Femur (tissue), 1 donor: ENCODE results near the gene FITM2.
"Not testable (repeated sequence)": the region's sequence is repeated elsewhere in the genome, so short reads cannot be mapped to it uniquely, and the experiment has no call there.

ENCODE experiments used
- DNase-seq: peaks from one replicate; pipeline ENCODE4 v3.0.0-alpha.2; 2017

FITM2 gene, protein sequence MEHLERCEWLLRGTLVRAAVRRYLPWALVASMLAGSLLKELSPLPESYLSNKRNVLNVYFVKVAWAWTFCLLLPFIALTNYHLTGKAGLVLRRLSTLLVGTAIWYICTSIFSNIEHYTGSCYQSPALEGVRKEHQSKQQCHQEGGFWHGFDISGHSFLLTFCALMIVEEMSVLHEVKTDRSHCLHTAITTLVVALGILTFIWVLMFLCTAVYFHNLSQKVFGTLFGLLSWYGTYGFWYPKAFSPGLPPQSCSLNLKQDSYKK

DNA sequence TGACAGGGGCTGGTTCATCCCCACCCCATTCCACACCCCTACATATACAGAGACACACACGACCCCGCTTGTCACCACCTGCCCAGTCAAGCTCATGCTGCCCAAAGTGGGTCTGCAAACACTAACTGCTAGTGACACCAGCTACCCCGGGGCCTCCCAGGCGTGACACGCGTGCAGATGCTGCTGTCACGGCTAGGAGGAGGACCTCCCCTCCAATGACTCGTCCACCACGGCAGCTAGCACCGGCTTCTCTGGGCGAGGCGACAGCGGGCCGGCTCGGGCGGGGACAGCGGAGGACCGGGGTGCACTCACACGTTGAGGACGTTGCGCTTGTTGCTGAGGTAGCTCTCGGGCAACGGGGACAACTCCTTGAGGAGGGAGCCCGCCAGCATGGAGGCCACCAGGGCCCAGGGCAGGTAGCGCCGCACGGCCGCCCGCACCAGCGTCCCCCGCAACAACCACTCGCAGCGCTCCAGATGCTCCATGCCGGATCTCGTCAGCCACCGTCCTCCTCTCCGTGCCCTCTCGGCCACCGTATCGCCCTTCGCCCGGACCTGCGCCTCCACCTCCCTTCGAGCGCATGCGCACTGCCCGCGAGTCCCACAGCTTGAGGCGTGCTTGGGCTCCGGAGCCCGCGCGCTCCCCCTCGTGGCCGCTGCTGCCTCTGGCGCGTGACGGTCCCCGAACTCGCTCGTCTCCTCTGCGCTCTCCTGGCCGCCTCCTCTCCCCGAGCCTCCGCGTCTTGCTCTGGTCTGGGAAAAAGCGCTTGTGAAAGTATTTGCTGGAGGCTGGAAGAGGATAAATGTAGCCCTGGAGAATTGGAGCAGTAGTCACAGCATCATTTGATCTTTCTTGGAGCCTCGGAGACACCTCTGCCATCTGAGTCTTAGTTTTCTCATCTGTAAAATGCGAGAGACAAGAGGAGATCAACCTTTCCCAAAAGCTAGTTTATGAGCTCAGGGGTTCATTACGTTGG, at the start of gene FITM2:
Gene FITM2, minus strand, starts transcription at position 539 of the 976 bp plus-strand sequence. Its CDS starts 54 bp downstream, at position 485.
- DNase-seq = peak; percentile 99

DNA sequence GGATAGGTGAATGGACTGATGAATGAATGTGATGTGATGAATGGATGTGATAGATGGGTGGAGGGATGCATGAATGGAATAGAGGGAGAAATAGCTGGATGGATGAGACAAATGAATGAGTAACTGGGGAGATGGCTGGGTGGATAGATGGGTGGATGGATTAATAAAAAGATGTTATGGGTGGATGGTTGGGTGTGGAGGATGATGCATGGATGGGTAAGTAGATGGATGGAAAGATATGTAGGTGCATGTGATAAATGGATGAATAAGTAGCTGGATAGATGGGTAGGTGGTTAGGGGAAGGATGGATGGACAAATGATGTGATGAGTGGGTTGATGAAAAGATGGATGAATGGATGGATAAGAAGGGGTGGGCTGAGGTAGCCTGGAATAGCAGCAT, 49.2 kb upstream of the FITM2 start:
- DNase-seq = no peak

DNA sequence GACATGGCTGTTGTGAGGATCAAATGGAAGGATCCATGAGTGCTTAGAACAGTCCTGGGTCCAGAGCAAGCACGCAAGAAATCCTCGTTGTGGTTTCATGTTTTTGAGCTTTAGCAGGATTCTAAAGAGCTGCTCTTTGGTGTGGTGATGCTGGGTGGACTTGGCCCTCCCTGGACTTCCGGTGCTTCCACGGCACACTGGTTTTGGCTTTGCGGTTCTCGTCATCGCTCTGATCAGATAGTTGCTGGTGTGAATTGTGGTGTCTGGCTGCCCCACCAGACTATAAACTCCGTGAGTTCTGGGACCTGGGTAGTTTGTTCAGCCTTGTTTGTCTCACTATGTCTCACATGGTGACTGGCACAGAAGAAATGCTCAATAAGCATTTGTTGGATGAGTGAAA, 47.8 kb upstream of the FITM2 start:
- no peak for DNase-seq

DNA sequence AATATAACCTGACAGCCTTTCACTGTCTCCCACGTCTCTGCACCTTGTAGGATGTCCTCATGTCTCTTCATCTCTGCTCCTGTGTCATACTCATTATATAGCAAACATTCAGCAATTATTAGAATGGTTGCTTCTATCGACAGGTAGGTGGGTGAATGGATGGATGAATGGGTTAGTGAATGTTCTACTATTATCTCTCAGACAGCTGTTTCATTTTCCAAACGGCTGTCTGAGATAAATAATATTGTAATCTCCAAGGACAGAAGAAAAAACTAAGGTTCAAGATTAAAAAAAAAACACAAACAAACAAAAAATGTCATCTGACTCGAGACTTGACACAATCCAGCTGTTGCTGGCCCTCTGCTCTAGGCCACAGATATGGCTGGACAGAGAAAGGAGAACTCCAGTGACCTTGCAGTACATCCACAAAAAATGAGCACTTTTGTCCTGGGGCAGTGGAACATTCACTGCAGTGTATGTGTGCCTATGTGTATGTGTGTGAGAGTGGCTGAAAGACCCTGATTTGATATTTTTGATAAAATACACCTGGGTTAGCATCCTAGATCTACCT, 46.6 kb upstream of the FITM2 start:
- no peak for DNase-seq

DNA sequence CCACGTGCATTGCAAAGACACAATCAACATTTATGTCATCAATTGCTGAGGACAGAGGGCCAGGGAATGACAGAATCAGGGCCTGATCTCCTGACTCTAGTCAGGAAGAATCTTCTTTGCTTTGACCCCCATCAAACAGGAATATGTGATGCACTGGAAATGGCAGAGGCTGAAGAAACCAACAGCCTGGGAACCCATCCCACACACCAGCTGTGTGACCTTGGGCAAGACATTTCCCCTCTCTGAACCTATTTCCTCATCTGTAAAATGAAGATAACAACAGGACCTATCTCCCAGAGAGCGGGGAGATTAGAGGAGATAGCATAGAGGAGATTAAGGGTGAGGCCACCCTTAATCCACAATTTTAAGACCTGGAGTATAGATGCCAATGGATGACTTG, 46.0 kb upstream of the FITM2 start:
- no peak for DNase-seq

DNA sequence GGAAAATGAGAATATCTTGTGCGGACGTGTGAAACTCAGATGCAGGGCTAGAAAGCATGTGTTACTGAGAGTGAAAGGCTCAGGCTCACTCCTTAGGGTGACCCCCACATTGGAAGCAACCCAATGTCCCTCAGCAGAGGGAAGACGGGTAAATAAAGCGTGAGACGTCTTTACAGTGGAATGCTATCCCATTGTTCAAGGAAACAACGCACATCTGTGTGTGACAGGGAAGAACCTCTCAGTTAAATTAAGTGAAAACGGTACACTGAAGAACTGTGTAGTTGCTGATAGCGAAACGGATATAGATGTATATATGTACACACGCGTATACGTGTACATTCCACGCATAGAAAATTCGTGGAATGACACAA, 45.3 kb upstream of the FITM2 start:
- DNase-seq = no peak

DNA sequence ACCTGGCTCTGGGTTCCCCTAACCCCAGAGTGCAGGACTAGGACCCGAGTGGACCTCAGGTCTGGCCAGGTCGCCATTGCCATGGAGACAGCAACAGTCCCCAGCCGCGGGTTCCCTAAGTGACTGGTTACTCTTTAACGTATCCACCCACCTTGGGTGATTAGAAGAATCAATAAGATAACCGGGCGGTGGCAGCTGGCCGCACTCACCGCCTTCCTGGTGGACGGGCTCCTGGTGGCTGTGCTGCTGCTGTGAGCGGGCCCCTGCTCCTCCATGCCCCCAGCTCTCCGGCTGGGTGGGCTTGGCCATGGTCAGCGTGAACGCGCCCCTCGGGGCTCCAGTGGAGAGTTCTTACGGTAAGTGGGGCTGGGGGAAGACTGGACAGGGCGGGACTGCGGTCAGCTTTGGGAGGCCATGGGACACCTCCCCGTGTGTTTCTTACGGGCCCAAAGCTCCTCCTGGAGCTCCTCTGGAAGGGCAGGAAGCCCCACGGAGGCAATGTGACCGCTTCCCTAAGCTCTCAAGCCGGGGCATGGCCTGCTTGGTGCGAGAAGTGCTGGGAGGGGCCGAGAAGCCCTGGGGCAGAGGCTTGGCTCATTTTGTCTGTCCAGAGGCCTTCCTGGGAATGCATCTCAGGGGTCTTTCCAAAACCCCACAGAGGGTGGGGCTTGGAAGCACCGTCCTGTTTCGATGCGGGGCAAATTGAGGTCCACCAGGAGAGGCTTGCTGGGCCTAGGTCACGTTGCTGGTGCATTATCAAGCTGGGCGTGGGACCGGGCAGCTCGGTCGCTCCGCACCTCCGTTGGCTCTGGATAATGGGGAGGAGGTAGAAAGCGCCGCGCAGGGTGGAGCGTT, 44.7 kb upstream of the FITM2 start, which contains the start of gene HNF4A:
Gene HNF4A, plus strand, starts transcription at position 202 of the 855 bp plus-strand sequence. Its CDS starts 106 bp downstream, at position 308.
- DNase-seq = no peak

DNA sequence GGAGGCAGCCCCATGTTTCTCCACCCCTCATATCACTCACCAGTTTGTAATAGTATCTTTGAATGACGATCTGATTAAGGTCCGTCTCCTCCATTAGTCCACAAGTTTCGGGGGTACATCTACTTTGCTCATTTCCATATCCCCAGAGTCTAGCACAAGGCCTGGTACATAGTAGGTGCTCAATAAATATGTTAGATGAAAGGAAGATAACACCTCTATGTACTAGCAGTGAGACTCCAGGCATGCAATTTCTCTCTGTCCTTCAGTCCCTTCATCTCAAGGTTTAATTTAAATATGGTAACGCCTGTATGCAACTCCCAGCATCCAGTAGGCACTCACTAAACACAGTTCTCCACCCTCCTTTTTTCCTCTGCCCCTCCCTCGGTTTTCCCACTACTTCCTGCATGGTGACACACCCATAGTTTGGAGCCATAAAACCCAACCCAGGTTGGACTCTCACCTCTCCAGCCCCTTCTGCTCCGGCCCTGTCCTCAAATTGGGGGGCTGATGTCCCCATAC, 44.0 kb upstream of the FITM2 start:
- no peak for DNase-seq

DNA sequence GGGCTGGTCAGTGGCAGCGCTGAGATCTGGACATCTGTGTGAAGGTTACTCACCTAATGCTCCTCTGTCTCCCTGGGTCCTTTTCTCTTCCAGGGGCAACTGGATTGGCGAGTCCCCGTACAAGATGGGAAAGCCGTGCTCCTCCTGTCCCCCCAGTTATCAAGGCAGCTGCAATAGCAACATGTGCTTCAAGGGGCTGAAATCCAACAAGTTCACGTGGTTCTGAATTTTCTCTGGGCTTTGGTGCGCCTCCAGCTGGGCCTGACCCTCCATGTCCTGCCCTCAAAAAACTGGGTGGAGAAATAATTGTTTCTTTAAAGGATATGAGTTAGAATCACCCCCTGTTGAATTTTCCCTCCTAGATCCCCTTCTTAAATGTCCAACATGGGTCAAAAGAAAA, 39.6 kb upstream of the FITM2 start:
- no peak for DNase-seq

DNA sequence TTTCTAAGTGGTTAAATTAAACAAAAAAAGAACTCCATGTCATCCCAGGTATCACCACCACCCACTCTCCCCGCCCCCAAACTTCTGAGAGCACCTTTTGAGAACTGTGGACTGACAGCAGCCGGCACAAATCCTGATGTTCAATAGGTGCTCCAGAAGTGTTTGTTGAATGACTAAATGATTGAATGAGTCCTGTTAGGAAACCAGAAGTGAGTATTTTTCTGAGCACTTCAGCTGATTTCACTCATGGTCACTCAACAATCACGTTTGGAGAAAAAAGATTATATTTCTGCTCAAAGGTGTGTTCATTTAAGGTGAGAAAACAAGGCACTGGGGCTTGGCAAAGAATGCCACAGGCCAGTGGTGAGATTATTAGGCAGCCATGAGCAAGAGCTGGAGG, 38.3 kb upstream of the FITM2 start:
- no peak for DNase-seq

DNA sequence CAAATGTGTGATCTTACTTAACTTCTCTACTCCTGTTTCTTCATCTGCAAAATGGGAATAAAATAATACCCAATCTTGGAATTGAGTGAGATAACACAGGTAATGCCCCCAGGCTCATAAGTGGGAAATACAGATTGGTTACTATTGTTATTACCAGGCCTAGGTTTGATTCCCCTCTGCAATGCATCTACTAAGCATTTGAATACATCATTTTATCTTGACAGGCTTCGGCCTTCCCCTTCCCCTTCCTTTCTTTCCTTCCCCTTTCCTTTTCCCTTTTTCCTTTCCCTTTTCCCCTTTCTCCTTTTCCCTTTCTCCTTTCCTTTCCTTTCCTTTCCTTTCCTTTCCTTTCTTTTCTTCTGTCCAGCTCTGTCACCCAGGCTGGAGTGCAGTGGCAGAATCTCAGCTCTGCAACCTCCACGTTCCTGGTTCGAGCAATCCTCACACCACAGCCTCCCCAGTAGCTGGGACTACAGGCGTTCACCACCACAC, 37.2 kb upstream of the FITM2 start:
- no peak for DNase-seq

DNA sequence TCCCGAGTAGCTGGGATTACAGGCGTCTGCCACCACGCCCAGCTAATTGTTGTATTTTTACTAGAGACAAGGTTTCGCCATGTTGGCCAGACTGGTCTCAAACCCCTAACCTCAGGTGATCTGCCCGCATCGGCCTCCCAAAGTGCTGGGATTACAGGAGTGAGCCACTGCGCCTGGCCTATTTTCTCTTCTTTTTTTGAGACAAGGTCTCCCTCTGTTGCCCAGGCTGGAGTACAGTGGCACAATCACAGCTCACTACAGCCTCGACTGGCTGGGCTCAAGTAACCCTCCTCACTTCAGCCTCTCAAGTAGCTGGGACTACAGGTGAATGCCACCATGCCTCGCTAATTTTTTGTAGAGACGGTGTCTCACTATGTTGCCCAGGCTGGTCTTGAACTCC, 34.9 kb upstream of the FITM2 start:
- not testable (repeated sequence) for DNase-seq

DNA sequence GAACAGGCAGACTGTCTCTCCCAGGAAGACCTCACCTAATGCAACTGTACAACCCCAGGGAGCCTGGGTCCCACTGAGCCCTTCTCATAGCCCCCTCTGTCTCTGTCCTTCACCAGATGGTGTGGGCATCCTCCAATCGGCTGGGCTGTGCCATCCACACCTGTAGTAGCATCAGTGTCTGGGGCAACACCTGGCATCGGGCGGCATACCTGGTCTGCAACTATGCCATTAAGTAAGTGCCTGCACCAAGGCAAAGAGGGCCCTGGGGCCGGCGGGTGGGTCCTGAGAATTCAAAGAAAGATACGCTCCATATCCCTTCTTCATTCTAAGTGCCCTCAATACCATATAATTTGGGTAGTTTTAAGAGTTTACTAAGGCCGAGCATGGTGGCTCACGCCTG, 34.1 kb upstream of the FITM2 start:
- DNase-seq = no peak

DNA sequence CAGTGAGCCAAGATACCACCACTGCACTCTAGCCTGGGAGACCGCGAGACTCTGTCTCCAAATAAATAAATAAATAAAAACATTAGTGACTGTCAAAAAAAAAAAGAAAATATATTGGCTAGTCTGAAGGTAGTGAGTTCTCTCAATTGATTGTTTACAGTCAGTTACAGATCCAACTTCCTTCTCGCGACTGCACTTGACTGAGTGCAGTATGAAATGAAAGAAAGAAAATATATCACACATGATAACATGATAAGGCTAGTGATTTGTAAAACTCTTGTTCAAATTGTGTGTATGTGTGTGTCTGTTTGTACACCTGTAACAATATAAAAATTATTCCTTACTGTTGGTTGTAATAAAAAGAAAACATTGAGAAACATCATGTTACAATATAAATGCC, 33.7 kb upstream of the FITM2 start:
- DNase-seq = no peak

DNA sequence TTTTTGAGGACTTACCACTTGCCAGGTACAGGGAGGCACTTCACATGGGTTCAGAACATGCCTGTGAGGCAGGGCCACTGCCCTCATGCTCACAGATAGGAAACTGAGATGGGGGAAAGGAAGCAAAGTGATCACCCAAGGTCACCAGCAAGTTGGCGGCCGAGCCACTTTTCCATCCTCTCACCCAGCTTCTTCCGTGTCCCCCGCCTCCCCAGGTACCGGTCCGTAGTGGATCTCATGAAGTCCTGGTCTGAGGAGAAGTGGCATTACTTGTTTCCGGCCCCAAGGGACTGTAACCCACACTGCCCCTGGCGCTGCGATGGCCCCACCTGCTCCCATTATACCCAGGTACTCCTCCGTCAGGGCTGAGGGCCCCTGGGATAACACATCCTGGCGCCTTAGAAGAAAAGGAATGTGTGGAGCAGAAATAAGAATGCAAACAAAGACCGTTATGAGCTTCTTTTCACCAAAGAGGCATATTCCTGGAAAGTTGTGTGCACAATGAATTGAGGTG, 32.2 kb upstream of the FITM2 start:
- no peak for DNase-seq

DNA sequence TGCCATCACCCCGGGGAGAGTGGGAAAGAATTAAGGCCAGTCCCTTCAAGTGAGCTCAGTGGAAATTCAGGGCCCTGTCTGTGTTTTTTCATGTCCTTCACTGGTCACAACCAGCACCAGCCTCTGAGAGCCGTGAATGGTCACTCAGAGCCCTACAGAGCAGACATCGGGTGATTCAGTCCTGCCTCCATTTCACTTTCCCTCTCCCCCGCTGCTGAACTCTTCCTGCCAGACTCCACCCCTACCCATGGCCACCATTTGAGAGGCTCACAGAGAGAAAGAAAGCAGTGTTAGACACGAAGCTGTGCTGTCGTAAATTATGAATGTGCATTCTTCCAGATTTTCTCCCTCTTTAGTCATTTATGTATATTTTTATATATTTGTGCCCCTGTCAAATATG, 31.2 kb upstream of the FITM2 start:
- no peak for DNase-seq

DNA sequence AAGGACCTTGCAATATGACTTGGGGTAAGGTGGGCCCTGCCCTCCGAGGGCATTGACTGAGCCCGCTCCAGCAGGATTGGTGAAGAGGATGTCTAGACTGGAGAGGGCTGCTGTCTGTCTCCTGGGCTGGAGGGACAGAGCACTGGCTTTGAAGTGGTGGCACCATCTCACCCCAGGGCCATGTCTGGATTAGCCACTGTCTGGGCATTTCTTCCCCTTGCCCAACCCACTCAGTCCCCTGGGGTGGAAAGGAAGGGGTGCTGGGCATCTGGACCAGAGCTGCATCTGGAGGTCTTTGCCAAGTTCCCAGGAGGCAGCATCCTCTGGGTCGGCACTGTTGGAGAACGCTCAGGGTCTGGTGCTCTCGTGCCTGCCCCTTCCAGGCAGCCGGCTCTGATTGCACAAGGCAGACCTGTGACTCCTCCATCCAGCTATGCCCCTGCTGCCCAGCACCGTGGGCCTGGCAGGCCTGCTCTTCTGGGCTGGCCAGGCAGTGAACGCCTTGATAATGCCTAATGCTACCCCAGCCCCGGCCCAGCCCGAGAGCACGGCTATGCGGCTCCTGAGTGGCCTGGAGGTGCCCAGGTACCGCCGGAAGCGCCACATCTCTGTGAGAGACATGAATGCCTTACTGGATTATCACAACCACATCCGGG, 25.9 kb upstream of the FITM2 start, which contains the start of gene R3HDML:
Gene R3HDML, plus strand, starts transcription at position 319 of the 656 bp plus-strand sequence. Its CDS starts 115 bp downstream, at position 434.
- DNase-seq = no peak

DNA sequence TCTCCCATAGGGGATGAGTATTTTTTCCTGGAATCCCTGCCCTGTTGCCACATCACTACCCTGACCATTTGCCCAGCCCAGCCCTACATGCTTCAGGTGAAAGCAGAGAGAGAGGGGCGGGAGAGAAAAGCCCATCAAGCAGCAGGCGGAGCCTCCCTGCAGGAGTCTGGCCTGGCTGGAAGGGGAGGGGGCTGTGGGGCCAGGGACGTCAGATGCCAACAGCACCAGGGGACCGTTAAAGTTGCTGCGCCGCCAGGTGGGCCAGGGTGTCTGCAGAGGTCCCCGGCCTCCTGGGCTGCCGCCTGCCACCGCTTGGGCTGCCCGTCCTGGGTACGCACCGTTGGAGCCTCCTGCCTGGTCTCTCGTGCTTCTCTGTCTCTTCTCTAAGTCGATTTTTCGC, 25.1 kb upstream of the FITM2 start:
- DNase-seq = no peak

DNA sequence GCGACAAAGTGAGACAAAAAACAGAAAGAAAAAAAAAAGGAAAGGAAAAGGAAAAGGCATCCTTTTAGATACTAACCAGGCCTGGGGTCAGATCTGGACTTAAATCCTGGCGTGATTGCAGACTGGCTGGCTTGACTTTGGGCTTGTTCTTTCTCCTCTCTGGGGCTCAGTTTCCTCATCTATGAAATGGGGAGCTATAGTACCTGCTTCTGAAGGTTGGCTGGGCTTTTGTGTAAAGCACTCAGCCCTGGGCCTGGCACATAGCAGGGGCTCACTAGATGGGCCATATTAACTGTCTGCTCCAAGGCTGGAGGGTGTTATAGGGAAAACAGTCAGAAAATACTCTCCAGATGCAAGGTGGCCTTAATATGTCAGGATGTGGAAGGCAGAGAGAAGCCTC, 24.7 kb upstream of the FITM2 start:
- no peak for DNase-seq

DNA sequence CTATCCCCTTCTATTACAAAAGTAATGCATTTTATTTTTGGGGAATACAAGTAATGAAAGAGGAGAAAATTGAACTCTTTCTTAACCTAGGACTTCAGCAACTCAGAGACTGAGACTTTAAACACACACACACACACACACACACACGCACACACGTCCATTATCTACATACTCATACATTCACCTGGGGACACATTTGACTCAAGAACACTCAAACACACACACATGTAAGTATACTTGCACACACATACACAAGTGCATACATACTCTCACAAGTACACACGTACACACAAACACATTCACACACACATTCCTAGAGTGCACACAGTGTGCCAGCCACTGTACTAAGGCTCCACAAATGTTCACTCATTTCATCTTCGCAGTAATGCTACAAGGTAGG, 23.7 kb upstream of the FITM2 start:
- DNase-seq = no peak

DNA sequence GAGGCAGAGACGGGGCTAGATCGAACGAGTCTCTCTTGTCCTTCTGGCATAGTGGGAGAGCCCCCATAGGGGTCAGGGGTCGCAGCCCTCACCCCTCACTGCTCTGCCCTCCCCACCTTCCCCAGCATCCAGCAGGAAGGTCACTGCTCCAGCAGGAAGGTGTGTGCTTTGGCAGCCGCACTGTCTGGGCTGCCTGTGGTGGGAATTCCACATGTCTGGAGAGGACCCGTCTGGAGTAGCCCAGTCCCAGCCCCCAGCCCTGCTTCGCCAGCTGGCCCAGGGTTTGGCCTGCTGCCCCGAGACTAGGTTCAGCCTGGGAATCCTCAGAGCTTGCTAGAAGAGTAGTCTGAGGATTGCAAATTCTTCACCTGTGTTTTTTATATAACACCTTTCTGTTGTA, 23.3 kb upstream of the FITM2 start:
- peak; percentile 48 for DNase-seq
